ENCODE measurements around the gene IGSF21. TPM values are rescaled to one million over a fixed set of nuclear protein-coding genes. Genes with fewer than 3 reads are reported as not detected.

Gene IGSF21
- total RNA-seq, 1 donor from 2014 or later, result not detected

DNA sequence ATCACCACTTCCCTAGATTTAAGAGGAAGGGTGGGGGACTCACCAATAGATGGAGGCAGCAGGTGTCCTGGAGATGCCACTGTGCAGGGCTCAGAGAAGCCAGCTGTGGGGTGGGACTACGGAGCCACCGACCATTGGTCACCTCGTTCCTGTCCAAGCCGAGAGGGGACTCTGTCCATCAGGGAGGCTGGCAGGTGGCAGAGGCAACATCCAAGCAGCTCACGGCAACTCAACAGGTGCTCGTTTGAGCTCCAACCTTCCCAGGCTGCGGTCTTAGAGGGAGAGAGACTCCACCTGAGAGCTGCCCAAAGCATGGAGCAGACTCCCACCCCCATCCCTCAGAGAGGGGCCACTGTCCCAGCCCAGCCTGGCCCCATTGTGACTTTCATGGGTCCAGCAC is 71.4 kb downstream of the IGSF21 start:
- no peak overlapping the region for H3K4me3 ChIP-seq (ENCODE audit: low read depth, low read length)
- DNase-seq (ENCODE audit: low read depth), result no peak
- TF ChIP-seq, protein P1, sequence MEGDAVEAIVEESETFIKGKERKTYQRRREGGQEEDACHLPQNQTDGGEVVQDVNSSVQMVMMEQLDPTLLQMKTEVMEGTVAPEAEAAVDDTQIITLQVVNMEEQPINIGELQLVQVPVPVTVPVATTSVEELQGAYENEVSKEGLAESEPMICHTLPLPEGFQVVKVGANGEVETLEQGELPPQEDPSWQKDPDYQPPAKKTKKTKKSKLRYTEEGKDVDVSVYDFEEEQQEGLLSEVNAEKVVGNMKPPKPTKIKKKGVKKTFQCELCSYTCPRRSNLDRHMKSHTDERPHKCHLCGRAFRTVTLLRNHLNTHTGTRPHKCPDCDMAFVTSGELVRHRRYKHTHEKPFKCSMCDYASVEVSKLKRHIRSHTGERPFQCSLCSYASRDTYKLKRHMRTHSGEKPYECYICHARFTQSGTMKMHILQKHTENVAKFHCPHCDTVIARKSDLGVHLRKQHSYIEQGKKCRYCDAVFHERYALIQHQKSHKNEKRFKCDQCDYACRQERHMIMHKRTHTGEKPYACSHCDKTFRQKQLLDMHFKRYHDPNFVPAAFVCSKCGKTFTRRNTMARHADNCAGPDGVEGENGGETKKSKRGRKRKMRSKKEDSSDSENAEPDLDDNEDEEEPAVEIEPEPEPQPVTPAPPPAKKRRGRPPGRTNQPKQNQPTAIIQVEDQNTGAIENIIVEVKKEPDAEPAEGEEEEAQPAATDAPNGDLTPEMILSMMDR (conservative IDR thresholded peaks at IDR 0.05; ENCODE audit: low read depth, low read length), result no peak

DNA sequence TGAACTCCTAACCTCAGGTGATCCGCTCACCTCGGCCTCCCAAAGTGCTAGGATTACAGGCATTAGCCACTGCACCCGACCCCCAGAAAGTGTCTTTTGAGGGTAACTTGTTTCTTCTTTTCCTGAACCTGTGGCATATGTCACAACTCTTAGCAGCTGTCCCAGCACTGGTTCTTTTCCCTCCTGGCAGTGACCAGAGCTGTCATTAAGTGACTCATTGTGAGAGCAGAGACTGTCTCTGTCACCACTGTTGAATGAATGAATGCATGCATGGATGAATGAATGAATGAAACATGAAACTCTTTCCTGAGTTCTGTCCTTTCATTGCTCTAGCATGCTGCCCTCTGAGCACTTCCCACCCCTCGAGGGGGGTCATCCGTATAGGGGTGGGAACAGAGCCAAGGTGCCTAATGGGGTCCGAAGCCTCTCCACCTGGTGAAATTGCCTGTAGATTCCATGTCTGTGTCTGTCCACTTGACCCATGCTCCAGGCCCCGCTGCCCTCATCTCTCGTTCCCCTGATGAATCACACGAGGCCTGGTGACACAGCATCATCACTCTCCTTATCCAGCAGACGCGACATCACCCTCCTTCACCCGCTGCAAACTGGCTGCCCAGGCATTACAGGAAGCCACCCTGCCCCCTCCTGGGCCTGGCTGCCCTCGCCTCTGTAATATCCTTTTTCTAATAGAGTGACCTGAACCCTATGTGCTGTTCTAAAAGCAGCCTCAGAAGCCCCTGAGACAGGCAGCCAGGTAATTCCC is 75.0 kb downstream of the IGSF21 start:
- peak; percentile 3 for DNase-seq (ENCODE audit: low read depth)
- TF ChIP-seq, protein P1 (conservative IDR thresholded peaks at IDR 0.05; ENCODE audit: low read depth, low read length), result no peak
- no peak overlapping the region for H3K4me3 ChIP-seq (ENCODE audit: low read depth, low read length)

DNA sequence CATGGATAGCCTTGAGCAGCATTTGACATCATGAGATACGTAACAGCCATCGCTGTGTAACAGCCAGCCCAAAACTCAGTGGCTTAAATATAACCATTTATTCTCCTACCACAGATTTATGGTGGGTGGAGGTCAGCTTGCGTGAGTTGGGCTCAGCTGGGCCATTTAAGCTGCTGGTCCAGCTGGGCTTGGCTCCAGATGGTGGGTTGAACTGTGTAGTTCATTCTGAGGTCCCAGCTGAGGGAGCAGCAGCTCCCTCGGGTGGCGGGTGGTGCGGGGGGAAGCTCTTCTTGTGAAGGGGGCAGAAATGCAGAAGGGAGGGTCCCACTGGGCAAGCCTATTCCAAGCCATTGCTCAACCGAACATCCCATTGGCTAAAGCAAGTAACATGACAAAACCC is 75.9 kb downstream of the IGSF21 start:
- no peak for DNase-seq (ENCODE audit: low read depth)
- TF ChIP-seq, protein P1 (conservative IDR thresholded peaks at IDR 0.05; ENCODE audit: low read depth, low read length), result no peak
- H3K4me3 ChIP-seq (ENCODE audit: low read depth, low read length), result no peak overlapping the region

DNA sequence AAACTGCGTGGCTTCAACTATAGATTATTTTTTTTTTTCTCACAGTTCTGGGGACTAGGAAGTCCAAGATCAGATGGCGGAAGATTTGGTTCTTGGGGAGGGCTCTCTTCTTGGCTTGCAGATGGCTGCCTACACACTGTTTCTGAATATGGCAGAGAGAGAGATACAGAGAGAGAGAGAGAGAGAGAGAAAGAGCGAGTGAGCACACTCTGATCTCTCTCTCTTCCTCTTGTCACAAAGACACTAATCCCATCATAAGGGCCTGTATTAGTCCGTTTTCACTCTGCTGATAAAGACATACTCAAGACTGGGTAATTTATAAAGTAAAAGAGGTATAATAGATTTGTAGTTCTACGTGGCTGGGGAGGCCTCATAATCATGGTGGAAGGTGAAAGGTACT is 79.5 kb downstream of the IGSF21 start:
- no peak overlapping the region for H3K4me3 ChIP-seq (ENCODE audit: low read depth, low read length)
- DNase-seq (ENCODE audit: low read depth), result no peak
- TF ChIP-seq, protein P1 (conservative IDR thresholded peaks at IDR 0.05; ENCODE audit: low read depth, low read length), result no peak

DNA sequence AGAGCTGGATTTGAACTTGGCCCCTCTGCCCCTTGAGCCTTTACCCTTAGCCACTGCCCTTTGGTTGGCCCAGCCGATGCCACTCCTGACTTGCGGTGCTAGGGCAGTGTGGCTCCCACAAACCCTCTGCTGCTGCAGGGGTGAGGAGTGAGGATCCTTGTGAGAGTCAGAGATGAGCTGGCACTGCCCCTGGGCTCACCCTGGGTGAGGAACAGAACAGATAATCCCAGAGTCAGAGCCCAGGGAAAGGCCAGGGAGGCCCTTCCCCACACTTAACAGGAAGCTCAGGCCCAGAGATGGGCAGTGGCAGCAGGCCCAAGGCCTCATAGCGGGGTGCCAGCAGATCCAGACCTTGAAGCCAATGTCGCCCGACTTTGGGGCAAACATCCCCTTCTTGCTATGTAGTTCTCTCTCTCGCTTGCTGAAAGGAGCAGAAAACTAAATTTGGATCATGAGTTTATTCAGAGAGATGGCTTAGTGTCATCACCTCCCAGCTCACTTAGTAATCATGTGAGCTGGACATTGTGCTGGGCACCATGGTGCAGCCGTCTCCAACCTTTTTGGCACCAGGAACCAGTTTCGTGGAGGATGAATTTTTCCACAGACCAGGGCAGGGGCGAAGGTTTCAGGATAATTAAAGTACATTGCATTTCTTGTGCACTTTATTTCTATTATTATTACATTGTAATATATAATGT is 81.4 kb downstream of the IGSF21 start:
- no peak for DNase-seq (ENCODE audit: low read depth)
- TF ChIP-seq, protein P1 (conservative IDR thresholded peaks at IDR 0.05; ENCODE audit: low read depth, low read length), result no peak
- H3K4me3 ChIP-seq (ENCODE audit: low read depth, low read length), result no peak overlapping the region

DNA sequence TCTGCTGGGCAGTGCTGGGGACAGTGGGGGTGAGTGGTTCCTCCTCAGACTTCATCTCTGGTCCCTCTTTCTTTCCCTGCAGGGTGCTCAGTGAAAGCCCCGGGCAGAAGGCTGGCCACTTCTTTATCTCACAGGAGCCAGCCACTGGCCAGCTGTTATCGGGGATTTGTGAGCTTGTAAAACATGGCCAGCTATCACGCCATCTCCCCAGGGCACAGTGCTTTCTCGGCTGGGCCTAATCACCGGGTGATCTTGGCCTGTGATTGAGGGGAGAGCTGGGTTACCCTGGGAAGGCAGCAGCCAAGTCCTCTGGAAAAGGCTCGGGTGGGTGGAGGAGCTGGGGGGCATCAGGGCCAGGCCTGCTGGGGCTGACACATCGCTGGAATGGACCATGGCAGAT is 83.0 kb downstream of the IGSF21 start:
- H3K4me3 ChIP-seq (ENCODE audit: low read depth, low read length), result no peak overlapping the region
- TF ChIP-seq, protein P1 (conservative IDR thresholded peaks at IDR 0.05; ENCODE audit: low read depth, low read length), result no peak

More for the DNA sequence above, 83.0 kb downstream of the IGSF21 start:
- DNase-seq (ENCODE audit: low read depth), result no peak
